LNCAP (cell line): ENCODE measurements around the gene PKD1L1.

ENCODE experiments used
- CTCF ChIP-seq: fragments of 450-650 bp; IDR thresholded peaks from 2 replicates; pipeline ENCODE4 v1.5.1; 2017; ENCODE audit warnings: mild to moderate bottlenecking

The PKD1L1 gene

GRCh38 chr7:47783456-47784223, 164.6 kb downstream of the PKD1L1 start:
- no peak for TF ChIP-seq CTCF

GRCh38 chr7:47782792-47783191, 165.5 kb downstream of the PKD1L1 start:
- no peak for TF ChIP-seq CTCF

- no peak for TF ChIP-seq CTCF
These were observed 166.2 kb downstream of the PKD1L1 start for GRCh38 chr7:47782022-47782421.

- no peak for TF ChIP-seq CTCF
These were observed 167.7 kb downstream of the PKD1L1 start for GRCh38 chr7:47780555-47780954.

GRCh38 chr7:47779341-47779771, 168.9 kb downstream of the PKD1L1 start:
- TF ChIP-seq CTCF: no peak

- no peak for TF ChIP-seq CTCF
These were observed 170.1 kb downstream of the PKD1L1 start for GRCh38 chr7:47778153-47778661.

GRCh38 chr7:47777531-47778152, 170.6 kb downstream of the PKD1L1 start:
- TF ChIP-seq CTCF: no peak
